Left lung (tissue), 10 donors: Measurements from ENCODE around the gene CFAP161. TPM values are rescaled to one million over a fixed set of nuclear protein-coding genes. Genes with fewer than 3 reads are reported as not detected.

ENCODE experiments used
- ATAC-seq: fragments of 200-7000 bp; cut with Tn5 transposase; one replicate; pipeline ENCODE4 v1.9.1; 2020; ENCODE audit warnings: moderate library complexity
- DNase-seq, 4 donors: peaks; one replicate each; pipeline ENCODE4 v3.0.0-alpha.2; 2013 to 2020
- H3K27ac ChIP-seq, 2 donors: fragments of 200-600 bp; sonication (generic) in 1 of 2; one replicate each; pipeline versions ENCODE4 v1.5.0 to v1.8.0; 2020 to 2021
- H3K27me3 ChIP-seq, 2 donors: fragments of 200-600 bp; sonication (generic) in 1 of 2; one replicate each; pipeline versions ENCODE4 v1.5.0 to v1.8.0; 2020 to 2021
- H3K36me3 ChIP-seq, 2 donors: fragments of 200-600 bp; sonication (generic) in 1 of 2; one replicate each; pipeline versions ENCODE4 v1.5.0 to v1.8.0; 2020 to 2021
- H3K4me1 ChIP-seq, 2 donors: fragments of 200-600 bp; one replicate each; pipeline ENCODE4 v1.8.0; 2021
- H3K4me3 ChIP-seq, 2 donors: fragments of 200-600 bp; sonication (generic) in 1 of 2; one replicate each; pipeline versions ENCODE4 v1.5.0 to v1.8.0; 2020 to 2021; ENCODE audit warnings: mild to moderate bottlenecking in 1 of 2
- H3K9me3 ChIP-seq, 2 donors: fragments of 200-600 bp; sonication (generic) in 1 of 2; one replicate each; pipeline versions ENCODE4 v1.5.0 to v1.8.0; 2020 to 2021
- intact Hi-C, 2 donors: fragments of 100-400 bp; cut with DNase I; formaldehyde crosslinking; loops; one replicate each; pipeline versions ENCODE4 v1.11.2 to v1.14.2; 2022
- polyA plus RNA-seq, 6 donors: library from polyadenylated mRNA; unstranded; fragments of 120-200 nt; gene quantifications; one replicate each; pipeline ENCODE4 v1.2.1, GENCODE V29; 2013; ENCODE audit not compliant: insufficient read length in 6 of 6
- total RNA-seq, 2 donors: library from RNA; stranded (reverse); fragmentation: NEBNext Ultra II Directional; extraction: Animal tissue kit (Norgen Biotek cat#: 25700); gene quantifications; one replicate each; pipeline ENCODE4 v1.2.1, GENCODE V29; 2021
- TF ChIP-seq, protein P1 (sequence below), 2 donors: fragments of 200-600 bp; sonication (generic) in 1 of 2; IDR thresholded peaks; one replicate each; pipeline versions ENCODE4 v1.5.0 to v1.8.0; 2021; ENCODE audit warnings: antibody characterized with exemption in 2 of 2
- donor health status: DM: no; HTN: yes; CAD: no.
- donor health status: DM: no; HTN: no; CAD: no.

The CFAP161 gene
- total and polyA plus RNA-seq, 8 donors, result 0.64 to 12.2 (median 5.7) TPM

DNA sequence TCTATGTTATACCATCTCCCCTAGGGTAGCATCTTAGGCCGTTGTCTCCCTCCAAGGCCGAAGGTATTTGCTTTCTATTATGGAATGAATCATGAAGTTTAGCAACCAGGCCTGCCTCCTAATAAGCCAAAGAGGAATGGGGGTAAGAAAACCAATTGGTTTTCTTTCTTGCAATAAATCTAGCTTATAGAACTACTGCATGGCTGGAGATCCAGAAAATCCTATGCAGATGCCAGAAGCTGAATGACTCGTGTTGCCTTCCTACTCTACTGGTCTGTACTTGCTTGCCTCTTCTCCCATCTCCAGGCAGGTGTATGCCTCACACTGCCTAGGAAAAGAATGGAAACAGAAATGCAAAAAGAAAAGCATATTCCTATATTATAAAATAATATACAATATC lies 31.5 kb downstream of the CFAP161 start:
- no peak for DNase-seq
- Histone ChIP-seq H3K27me3 (peaks cover 0 to 3% of the 10 kb centered on the region in 2 donors), H3K27ac (no peak overlapping the region), H3K4me3 (no peak overlapping the region), H3K9me3 (no peaks in the 10 kb centered on the region), H3K36me3 (no peaks in the 10 kb centered on the region), H3K4me1 (peaks cover 12 to 19% of the 10 kb centered on the region in 2 donors)
- no peak for ATAC-seq
- TF ChIP-seq, protein P1, sequence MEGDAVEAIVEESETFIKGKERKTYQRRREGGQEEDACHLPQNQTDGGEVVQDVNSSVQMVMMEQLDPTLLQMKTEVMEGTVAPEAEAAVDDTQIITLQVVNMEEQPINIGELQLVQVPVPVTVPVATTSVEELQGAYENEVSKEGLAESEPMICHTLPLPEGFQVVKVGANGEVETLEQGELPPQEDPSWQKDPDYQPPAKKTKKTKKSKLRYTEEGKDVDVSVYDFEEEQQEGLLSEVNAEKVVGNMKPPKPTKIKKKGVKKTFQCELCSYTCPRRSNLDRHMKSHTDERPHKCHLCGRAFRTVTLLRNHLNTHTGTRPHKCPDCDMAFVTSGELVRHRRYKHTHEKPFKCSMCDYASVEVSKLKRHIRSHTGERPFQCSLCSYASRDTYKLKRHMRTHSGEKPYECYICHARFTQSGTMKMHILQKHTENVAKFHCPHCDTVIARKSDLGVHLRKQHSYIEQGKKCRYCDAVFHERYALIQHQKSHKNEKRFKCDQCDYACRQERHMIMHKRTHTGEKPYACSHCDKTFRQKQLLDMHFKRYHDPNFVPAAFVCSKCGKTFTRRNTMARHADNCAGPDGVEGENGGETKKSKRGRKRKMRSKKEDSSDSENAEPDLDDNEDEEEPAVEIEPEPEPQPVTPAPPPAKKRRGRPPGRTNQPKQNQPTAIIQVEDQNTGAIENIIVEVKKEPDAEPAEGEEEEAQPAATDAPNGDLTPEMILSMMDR (IDR thresholded peaks at IDR 0.05), result no peak
- intact Hi-C loops, result no loop called here

DNA sequence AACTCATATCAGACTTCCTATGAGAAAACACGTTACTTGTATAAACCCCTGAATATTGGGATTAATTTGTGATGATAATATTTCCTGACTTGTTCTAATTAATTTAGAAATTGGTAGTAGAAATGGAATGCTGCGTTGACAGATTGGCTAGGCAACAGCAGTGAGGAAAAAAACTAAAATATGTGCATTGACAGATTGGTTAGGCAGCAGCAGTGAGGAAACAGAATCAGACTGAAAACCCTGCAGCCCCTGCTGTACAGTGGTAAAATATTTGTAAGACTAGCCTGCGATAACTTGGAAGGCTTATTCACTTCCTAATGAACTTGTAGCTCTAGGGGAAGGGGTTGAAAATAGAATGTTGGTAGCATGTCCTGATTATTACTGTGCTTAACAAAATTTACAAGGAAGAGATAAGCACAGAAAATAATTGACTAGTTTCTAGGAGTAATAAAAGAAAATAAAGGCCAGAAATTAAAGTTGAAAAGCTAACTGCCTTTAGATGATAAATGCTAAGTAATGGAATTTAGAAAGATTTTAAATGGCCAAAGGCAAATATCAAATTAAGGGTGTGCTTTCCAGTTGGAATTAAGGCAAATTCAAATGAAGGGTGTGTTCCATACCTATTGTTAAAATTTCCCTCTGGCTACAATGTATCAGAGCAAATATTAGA lies 32.7 kb downstream of the CFAP161 start:
- ATAC-seq, result no peak
- no peaks in the 10 kb centered on the region for H3K36me3 ChIP-seq
- no peak for DNase-seq
- H3K9me3 ChIP-seq, result no peaks in the 10 kb centered on the region
- H3K4me1 ChIP-seq, result peaks cover 7 to 12% of the 10 kb centered on the region in 2 donors
- H3K4me3 ChIP-seq, result no peak overlapping the region
- intact Hi-C loops, result no loop called here
- H3K27me3 ChIP-seq, result peaks cover 0 to under 1% of the 10 kb centered on the region in 2 donors
- TF ChIP-seq, protein P1 (IDR thresholded peaks at IDR 0.05), result no peak
- peak overlapping the region; percentile 45 to 59 for H3K27ac ChIP-seq

DNA sequence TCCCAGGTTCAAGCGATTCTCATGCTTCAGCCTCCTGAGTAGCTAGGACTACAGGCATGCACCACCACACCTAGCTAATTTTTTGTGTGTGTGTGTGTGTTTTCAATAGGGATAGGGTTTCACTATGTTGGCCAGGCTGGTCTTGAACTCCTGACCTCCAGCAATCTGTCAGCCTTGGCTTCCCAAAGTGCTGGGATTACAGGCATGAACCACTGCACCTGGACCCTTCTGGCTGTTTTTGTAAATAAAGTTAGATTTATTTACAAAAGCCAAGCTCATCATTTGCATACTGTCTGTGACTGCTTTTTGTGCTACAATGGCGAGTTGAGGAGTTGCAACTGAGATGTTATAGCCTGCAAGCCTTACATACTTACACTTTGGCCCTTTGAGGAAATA lies 34.1 kb downstream of the CFAP161 start:
- no peak for DNase-seq
- Histone ChIP-seq H3K4me3 (no peak overlapping the region), H3K36me3 (no peaks in the 10 kb centered on the region), H3K27me3 (no peaks in the 10 kb centered on the region), H3K27ac (no peak overlapping the region), H3K9me3 (no peaks in the 10 kb centered on the region), H3K4me1 (peaks cover 7 to 12% of the 10 kb centered on the region in 2 donors)
- ATAC-seq, result no peak
- intact Hi-C loops, result no loop called here
- TF ChIP-seq, protein P1 (IDR thresholded peaks at IDR 0.05), result no peak

DNA sequence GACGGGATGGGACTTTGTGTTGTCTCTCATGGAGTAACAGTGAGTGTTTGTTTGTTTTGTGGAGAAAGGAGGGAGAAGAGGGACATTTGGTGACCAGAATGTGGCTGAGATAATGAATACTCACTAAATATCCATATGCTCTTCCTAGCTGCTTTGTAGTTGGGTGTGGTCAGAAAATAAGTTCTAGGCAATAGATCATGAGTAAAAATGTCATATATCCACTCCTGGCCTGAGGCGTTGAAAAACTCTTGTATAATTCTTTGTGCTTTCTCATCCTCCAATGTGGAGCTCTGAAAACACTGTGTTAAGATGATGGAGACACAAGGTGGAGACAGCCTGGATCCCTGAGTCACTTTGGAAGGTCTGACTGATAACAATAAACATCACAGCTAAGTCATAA lies 34.6 kb downstream of the CFAP161 start:
- H3K36me3 ChIP-seq, result no peaks in the 10 kb centered on the region
- intact Hi-C loops, result no loop called here
- H3K4me1 ChIP-seq, result peaks cover 7 to 12% of the 10 kb centered on the region in 2 donors
- H3K4me3 ChIP-seq, result no peak overlapping the region
- DNase-seq, result no peak
- H3K9me3 ChIP-seq, result no peaks in the 10 kb centered on the region
- no peak overlapping the region for H3K27ac ChIP-seq
- H3K27me3 ChIP-seq, result no peaks in the 10 kb centered on the region
- TF ChIP-seq, protein P1 (IDR thresholded peaks at IDR 0.05), result no peak
- ATAC-seq, result no peak

DNA sequence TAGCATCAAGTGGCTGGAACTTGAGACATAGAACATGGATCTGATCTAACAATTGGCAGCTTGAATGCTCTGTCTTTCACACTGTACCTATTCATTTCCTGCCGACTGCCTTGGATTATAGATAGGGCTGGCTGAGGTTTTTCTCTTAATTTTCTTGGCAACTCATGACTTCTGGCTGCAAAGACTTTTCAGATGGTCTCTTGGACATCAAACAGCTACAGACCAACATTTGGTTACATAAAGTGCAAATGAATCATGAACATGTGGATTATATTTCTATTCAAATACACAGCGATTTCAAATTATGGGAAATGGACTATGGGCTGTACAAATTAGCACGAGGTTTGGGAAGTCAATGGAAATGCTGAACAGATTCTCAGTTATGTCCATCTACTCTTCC lies 36.4 kb downstream of the CFAP161 start:
- TF ChIP-seq, protein P1 (IDR thresholded peaks at IDR 0.05), result no peak
- ATAC-seq (no peak), DNase-seq (no peak)
- Histone ChIP-seq H3K9me3 (no peaks in the 10 kb centered on the region), H3K27ac (no peak overlapping the region), H3K36me3 (no peaks in the 10 kb centered on the region), H3K27me3 (no peaks in the 10 kb centered on the region), H3K4me1 (peaks cover 3 to 7% of the 10 kb centered on the region in 2 donors), H3K4me3 (no peak overlapping the region)
- intact Hi-C loops, result no loop called here
